HG03521 (cell line): ENCODE data around the gene TLE5.
"Not testable (repeated sequence)": the region's sequence is repeated elsewhere in the genome, so short reads cannot be mapped to it uniquely, and the experiment has no call there.

ENCODE experiments used
- ATAC-seq: cut with Tn5 transposase; IDR thresholded peaks from one replicate; pipeline ENCODE4 v1.9.1; 2021; ENCODE audit warnings: mild to moderate bottlenecking, moderate library complexity; ENCODE audit not compliant: unreplicated experiment

The TLE5 gene

GRCh38 chr19:3045885-3046697, 16.2 kb downstream of the TLE5 start:
- ATAC-seq: no peak

DNA sequence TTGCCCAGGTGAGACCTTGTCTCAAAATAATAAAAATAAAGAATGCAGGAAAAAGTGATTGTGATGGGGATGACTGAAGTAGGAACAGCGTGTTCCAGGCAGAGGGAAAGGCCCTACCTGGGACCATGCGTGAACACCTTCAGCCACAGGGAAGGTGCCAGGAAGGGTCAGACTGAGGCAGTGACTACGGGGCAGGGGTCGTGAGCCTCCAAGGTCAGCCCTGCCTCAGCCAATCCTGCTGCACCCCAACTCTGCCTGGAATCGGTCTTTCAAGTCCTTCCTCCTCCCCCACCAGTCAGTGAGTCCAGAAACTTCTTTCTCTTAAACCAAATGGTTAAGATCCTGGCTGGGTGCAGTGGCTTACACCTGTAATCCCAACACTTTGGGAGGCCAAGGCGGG, 17.1 kb downstream of the TLE5 start:
- ATAC-seq: no peak

DNA sequence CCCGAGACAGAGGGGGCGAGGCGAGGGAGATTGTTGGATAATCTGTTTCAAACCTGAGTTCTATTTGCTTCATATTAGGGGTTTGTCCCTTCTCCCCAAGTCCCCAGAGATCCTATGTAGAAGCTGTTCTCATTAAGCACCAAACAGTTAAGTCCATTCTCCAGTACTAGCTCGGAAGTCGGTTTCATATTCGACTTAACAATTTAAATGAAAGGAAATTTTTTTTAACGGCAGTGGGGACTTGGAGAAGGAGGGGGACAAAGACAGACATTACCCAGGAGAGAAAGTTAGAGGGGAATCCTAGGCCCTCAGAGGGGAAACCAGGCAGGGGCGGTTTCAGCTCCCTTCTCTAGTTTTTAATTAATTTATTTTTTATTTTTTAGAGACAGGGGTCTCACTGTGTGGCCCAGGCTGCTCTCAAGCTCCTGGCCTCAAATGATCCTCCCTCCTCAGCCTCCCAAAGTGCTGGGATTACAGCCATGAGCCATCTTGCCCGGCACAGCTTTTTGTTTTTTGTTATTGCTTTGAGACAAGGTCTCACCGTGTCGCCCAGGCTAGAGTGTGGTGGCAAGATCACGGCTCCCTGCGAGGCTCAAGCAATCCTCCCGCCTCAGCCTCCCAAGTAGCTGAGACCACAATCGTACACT, 19.6 kb downstream of the TLE5 start:
- ATAC-seq: no peak

DNA sequence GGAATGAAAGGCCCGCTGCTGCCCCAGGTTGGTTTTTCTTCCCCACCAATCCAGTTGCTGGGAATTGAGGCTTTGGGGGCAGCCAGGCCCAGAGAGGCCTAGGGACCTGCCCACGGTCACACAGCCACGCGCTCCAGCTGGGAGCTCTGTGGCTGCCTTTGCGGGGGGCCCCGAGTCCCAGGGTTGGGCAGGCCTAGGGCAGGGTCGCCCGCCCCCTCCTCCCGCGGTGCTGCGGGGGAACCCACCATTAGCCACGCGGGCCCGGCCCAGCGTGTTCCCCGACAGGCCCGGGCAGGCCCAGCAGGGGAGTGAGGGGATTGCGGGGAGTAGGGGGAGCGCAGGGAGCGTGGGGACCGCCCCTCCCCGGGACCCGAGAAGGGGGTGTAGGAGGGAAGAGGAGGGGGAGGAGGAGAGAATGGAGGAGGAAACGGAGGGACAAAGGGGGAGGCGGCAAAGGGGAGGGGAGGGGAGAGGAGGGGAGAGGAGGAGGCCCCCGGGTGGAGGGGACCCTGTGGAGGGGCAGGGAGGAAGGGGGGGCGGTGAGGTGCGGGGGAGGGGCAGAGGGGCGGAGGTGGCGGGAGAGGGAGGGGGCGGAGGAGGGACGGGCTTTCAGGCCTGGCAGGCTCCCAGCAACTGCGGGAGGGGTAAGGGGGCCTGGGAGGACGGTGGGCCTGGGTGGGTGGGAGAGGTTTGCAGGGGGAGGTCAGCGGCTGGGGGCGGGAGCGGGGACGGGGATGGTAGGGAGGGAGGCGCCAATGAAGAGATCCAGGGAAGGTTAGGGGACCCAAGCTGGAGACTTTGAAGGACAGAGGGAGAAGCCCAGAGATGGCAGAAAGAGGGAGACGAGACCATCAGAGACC, 20.3 kb downstream of the TLE5 start:
- no peak for ATAC-seq

DNA sequence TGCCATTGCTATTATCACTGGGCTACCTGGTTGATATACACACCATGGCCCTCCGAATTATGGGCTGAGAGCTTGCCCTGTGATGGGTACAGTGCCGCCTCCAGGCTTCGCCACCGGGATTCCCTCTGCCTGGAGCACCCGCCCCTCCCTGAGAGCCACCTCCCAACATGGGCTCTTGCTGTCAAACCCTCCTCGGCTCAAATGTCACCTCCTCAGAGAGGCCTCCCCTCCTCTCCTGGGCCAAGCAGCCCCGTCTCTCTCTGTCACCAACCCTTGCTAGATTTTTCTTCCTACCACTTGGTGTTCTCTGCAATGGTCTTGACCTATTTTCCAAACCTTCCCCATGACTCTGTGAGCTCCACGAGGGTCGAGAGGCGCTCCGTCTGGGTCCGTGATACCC, 21.0 kb downstream of the TLE5 start:
- ATAC-seq: no peak

- ATAC-seq: no peak
Measured at GRCh38 chr19:3039641-3040077, 22.6 kb downstream of the TLE5 start.

GRCh38 chr19:3039125-3039524, 23.2 kb downstream of the TLE5 start:
- ATAC-seq: no peak

DNA sequence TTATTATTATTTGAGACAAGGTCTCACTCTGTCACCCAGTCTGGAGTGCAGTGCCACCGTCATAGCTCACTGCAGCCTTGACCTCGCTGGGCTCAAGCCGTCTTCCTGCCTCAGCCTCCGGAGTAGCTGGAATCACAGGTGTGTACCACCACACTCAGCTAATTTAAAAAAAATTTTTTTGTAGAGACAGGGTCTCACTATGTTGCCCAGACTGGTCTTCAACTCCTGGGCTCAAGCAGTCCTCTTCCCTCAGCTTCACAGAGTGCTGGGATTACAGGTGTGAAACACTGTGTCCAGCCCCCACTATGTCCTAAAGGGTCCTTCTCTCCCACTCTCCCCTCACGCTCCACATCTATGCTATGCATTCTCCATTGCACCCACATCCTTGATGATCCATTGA, 24.1 kb downstream of the TLE5 start:
- ATAC-seq: no peak

DNA sequence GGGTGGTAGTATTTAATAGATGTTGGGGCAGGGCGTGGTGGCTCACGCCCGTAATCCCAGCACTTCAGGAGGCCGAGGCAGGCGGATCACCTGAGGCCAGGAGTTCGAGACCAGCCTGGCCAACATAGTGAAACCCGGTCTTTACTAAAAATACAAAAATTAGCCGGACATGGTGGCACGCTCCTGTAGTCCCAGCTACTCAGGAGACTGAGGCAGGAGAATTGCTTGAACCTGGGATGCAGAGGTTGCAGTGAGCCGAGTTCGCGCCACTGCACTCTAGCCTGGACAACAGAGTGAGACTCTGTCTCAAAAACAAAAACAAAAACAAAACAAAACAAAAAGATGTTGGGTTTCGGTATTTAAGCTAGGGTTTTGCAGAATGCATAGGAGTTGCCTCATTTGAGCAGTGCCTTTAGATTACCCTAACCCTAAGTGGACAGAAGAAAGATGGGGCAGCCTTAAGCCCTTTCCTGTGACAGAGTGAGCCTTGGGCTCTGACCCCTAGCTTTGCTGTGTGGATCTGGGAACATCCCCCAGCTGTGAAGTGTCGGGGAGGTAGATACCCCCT, 25.2 kb downstream of the TLE5 start:
- ATAC-seq: not testable (repeated sequence)

- peak; percentile 39 for ATAC-seq
Measured at GRCh38 chr19:3036119-3036976, 25.9 kb downstream of the TLE5 start.

- peak; percentile 88 for ATAC-seq
Measured at GRCh38 chr19:3035542-3036118, 26.7 kb downstream of the TLE5 start.

DNA sequence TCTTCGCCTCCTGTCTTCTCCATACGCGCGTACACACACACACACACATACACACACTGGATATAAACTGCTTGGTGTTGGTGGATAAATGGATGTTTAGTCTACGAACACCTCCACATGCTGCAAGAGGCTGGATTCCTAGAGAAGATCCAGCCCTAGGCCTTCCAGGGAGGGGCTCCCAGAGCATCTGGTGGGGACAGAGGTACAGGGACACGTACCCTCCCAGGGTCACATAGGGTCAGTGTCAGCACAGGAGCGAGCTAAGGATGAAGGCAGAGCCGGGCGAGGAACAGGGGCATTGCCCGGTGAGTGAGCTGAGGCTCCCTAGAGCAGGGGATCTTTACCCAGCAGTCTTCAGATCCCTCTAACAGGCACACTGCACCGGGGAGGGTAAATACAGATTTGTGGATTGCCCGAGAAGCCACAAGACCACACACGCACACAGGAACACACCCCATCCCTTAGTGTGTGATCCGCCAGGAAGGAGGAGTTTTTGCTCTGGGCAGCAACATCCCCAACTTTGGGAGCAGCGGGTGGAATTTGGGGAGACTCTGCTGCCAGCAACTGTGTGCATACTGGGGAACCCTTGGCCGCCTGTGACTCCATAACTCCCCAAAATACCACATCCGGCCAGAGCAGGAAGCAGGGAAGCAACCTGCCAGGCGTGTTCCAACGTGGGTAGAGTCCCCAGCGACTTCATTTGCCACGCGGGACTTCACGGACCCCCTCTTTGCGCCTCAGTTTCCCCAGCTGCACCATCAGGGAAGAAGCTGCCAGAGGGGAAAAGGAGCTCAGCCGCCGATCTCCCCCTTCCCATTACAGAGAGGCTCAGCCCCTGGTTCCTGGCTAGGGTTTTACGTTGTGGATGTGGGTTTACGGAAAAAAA, 27.4 kb downstream of the TLE5 start:
- no peak for ATAC-seq

DNA sequence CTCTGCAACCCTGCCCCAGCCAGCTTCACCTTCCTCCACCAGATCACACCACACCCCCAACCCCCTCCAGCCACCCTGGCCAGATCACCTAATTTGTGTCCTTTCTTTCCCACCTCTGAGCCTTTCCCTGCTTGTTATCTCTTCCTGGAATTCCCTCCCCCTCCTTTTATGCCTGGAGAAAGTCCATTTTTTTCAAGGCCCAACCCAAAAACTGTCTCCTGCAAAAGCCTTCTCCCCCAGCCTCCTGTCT, 28.0 kb downstream of the TLE5 start:
- no peak for ATAC-seq

DNA sequence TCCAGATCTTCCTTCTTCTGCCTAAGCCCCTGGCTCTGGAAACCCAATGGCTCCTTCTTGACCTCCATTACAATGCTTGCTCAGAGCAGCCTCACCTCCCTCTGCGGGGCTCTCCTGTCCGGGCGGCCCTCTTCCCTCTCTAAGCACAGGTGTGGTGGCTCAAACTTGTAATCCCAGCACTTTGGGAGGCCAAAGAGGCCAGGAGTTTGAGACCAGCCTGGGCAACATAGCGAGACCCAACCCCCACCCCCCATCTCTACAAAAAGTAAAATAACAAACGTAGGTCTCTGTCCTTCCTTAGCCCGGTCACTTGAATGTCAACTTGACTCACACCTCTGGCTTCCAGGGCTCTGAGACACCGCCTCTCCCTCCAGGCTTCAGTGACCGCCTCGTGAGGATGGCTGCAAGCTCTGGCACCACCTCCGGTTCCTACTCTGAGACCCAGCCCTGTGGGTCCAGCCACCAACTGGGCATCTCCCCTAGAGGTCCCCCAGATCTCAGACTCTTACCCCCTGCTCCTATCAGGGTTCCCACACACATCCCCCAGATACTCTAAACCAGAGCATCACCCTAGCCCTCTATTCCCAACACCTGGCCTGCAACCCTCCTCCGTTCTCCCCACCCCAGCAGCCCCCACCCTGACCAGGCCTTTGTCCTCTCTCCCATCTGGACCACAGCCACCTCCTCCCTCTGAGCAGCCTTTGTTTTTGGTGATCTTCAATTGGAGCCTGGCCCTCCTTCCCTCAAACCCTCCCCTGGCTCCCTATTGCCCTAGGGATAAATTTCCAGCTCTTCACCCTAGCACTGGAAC, 28.5 kb downstream of the TLE5 start:
- ATAC-seq: no peak

DNA sequence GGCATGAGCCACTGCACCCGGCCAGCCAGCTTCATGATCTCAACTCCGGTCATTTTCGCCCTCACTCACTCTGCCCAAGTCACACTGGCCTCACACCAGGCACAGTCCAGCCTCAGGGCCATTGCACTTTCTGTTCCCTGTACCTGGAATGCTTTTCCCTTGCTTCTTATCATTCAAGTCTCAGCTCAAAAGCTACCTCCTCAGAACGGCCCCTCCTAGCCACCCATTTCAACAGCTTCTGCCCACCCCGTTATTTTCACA, 30.8 kb downstream of the TLE5 start:
- no peak for ATAC-seq

DNA sequence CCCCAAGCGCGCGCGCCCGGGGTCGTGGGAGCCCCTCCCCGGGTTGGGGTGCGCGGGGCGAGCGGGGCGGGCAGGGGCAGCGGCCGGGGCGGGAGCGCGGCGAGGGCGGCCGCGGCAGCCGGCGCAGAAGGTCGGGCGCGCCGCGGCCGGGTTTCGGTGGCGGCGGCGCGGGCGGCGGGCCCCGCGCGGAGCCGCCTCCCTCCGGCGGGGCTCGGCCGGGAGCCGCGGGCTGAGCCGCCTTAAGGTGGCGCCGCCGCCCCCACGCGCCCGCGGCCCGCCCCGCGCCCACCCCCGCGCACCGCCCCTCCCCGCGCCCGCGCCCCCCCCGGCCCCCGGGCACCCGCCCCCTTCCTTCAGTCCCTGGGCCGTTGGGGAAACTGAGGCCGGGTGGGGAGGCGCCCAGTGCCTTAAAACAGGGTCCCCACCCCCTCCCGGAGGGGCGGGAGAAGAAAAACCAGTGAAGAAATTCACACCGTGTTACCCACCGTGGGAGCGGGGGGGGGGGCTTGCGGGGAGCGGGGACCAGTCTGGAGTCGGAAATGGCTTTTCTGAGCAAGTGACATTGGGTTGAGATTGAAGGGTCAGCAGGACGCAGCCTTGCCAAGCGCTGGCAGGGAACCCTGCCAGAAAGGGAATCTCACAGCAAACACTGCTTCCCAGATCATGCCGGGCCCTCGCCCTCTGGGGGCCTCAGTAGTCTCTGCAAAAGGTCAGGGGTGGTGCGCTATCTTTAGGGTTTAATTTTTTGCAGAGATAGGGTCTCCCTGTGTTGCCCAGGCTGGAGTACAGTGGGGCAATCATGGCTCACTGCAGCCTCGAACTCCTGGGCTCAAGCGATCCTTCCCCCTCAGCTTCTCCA, 33.0 kb downstream of the TLE5 start, which contains the start of gene TLE2:
TLE2 (minus strand) TSS at position 216 of the 859 bp plus-strand sequence. CDS start 376 bp downstream, outside the sequence.
- ATAC-seq: no peak

- no peak for ATAC-seq
Measured at GRCh38 chr19:3028305-3029064, 33.8 kb downstream of the TLE5 start.
